GM18519 (cell line): ENCODE data around the gene SAV1.
"Not testable (repeated sequence)": the region's sequence is repeated elsewhere in the genome, so short reads cannot be mapped to it uniquely, and the experiment has no call there.

ENCODE experiments used
- ATAC-seq: cut with Tn5 transposase; IDR thresholded peaks from one replicate; pipeline ENCODE4 v1.9.1; 2021; ENCODE audit warnings: mild to moderate bottlenecking, moderate library complexity; ENCODE audit not compliant: unreplicated experiment, low FRiP score

The SAV1 gene

GRCh38 chr14:50667996-50668825 is at the start of gene SAV1:
TSS of gene SAV1 (minus strand) at chr14:50668306. CDS start at chr14:50667967, 339 bp downstream.
- no peak for ATAC-seq

DNA sequence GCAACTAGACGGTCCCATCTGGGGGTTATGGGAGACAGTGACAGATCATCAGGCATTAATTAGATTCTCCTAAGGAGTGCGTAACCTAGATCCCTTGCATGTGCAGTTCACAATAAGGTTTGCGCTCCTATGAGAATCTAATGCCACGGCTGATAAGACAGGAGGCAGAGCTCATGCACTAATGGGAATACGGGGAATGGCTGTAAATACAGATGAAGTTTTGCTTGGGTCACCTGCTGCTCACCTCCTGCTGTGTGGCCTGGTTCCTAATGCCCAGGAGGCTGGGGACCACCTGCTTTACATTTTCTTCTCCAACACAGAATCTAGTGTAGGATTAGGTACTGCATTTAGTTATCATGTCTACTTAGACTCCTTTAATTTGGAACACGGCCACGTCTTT is 49.7 kb upstream of the SAV1 start:
- ATAC-seq: no peak

DNA sequence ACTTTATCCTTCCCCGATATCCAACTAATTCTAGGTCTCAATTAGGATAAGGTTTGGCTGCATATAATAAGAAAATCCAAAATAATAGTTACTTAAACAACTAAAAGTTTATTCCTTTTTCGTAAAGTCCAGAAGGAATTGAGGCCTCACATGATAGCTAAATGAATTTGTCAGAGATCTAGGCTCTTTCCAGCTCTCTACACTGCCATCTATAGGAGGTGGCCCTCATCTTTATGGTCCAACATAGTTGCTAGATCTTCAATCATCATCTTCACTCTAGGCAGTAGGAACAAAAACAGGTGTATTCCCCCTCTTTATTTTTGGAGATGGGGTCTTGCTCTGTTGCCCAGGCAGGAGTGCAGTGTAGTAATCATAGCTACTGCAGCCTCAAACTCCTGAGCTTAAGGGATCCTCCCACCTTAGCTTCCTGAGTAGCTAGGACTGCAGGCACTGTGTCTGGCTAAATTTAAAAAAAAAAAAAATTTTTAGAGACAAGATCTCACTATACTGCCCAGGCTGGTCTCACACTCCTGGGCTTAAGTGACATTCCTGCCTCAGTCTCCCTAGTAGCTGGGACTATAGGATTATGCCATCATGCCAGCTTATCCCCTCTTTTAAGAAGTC is 46.5 kb upstream of the SAV1 start:
- ATAC-seq: no peak

DNA sequence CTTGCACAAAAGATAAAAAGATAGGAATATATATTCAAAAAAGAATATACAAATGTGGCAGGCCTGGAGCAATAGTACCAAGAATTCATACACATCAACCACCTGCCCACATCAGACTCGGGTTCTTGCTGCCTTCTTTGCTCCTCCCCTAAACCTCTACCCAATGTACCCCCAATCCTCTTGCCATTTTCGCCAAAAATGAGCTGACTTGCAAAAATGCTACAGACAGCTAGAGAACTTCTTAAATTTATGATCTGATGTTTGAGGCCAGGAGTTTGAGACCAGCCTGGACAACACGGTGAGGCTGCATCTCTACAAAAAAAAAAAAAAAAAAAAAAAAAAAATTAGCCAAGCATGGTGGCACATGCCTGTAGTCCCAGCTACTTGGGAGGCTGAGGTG is 42.9 kb upstream of the SAV1 start:
- ATAC-seq: no peak

GRCh38 chr14:50705026-50705593 is 37.0 kb upstream of the SAV1 start:
- ATAC-seq: no peak

- no peak for ATAC-seq
Observed at GRCh38 chr14:50704454-50705010, 36.4 kb upstream of the SAV1 start.

DNA sequence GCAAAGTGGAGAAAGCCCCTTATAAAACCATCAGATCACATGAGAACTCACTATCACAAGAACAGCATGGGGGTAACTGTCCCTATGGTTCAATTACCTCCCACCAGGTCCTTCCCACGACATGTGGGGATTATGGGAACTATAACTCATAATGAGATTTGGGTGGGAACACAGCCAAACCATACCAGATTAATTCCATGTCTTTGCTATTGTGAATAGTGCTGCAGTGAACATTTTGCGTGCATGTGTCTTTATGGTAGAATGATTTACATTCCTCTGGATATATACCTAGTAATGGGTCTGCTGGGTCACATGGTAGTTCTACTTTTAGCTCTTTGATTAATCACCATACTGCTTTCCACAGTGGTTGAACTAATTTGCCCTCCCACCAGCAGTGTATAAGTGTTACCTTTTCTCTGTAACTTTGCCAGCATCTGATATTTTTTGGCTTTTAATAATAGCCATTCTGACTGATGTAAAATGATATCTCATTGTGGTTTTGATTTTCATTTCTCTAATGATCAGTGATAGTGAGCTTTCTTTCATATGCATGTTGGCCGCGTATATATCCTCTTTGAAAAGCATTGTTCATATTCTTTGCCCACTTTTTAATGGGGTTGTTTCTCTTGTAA is 29.7 kb upstream of the SAV1 start:
- no peak for ATAC-seq

DNA sequence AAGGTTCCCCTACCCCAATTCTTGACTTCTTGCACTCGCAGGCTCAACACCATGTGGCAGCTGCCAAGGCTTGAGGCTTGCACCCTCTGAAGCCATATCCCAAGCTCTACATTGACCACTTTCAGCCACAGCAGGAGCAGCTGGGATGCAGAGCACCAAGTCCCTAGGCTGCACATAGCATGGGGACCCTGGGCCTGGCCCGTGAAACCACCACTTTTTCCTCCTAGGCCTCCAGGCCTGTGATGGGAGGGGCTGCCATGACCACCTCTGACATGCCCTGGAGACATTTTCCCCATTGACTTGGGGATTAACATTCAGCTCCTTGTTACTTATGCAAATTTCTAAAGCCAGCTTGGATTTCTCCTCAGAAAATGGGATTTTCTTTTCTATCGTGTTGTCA is 26.2 kb upstream of the SAV1 start:
- not testable (repeated sequence) for ATAC-seq

- no peak for ATAC-seq
Observed at GRCh38 chr14:50688875-50689274, 20.8 kb upstream of the SAV1 start.

DNA sequence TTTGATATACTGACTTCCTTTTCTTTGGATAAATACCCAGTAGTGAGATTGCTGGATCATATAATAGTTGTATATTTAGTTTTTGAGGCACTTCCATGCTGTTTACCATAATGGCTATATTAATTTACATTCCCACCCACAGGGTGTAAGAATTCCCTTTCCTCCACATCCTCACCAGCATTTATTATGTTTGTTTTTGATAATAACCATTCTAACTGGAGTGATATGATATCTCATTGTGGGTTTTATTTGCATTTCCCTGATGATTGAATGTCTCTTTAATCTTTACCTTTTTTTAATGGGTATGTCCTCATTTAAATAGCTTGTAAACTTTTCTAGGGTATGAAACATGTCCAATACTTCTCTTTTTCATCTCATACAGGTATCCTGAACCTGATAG is 11.6 kb upstream of the SAV1 start:
- no peak for ATAC-seq

GRCh38 chr14:50678163-50678562 is 10.1 kb upstream of the SAV1 start:
- no peak for ATAC-seq

DNA sequence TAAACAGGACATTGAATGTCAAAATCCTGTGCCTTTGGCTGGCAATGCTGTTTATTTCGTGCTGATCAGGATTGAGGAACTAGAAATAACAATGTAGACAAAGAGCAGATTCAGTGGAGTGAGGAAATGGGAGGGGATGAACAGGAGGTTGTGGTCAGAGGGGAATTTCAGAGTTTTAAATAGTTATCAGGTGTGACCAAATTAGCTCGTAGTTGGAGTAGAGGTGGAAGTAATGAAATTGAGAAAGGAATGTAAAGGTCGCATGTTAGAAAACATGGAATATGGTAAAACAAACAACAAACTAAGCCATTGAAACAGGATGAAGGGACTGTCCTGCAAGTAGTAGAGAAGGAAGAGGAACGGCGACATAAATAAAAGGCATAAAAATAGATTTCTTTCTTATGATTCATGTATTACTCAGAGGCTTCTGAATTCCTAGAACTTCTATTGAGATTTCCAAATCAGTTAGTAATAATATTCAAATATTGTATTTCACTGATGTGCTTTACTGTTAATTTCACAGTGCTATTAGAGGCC is 9.5 kb upstream of the SAV1 start:
- ATAC-seq: peak; percentile 45

GRCh38 chr14:50676814-50677516 is 8.9 kb upstream of the SAV1 start:
- ATAC-seq: peak; percentile 25

- no peak for ATAC-seq
Observed at GRCh38 chr14:50675597-50675996, 7.5 kb upstream of the SAV1 start.

- ATAC-seq: no peak
Observed at GRCh38 chr14:50670866-50671256, 2.8 kb upstream of the SAV1 start.

DNA sequence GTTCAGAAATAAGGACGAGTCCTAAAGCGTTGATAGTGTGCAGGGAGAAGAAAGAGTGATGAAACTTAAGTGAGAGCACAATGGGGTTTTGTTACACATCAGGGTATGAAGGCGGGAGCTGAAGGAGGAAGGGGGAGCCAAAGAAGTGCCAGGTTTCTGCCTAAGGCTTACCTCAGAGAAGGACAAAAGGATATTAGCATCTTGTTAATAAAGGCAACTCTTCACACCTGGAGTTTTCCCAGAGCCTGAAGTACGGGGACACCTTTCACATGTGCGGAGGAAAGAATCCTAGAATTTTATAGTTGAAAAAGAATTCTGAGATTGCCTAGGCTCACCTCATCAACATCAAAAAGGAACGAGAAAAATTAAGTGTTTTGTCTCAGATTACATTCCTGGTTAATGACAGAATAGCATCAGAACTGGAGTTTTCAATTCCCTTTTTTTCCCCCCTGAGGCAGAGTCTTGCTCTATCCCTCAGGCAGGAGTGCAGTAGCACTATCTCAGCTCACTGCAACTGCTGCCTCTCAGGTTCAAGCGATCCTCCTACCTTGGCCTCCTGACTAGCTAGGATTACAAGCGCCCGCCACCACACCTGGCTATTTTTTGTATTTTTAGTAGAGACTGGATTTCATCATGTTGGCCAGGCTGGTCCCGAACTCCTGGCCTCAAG is 2.2 kb upstream of the SAV1 start:
- ATAC-seq: no peak

DNA sequence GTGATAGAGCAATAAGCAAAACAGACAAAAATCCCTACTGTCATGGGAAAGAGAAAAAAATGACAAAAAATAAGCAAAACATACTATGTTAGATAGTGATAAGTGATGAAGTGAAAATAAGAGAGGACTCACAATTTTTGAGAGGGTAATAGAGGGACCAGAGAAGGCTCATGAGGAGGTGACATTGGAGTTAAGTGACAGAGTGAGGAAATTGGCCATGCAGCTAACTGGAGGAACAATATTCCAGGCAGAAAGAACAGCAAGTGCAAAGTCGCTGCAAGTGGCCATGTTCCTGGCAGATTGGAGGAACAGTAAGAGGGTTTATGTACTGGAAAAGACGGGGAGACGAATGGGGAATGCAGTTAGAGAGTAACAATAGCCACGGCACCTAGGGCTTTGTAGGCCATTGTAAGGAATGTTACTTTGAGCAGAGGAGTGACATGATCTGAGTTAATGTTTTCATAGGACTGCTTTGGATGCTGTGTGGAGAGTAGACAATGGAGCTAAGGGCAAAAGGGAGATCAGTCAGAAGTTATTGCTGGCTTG is 1.4 kb upstream of the SAV1 start:
- ATAC-seq: no peak

GRCh38 chr14:50668826-50669143 is 679 bp upstream of the SAV1 start:
- ATAC-seq: no peak

- ATAC-seq: no peak
Observed at GRCh38 chr14:50667684-50667995, 466 bp downstream of the SAV1 start.
